ENCODE results near the gene SVBP. TPM values are rescaled to one million over a fixed set of nuclear protein-coding genes. Genes with fewer than 3 reads are reported as not detected.
"Not testable (repeated sequence)": the region's sequence is repeated elsewhere in the genome, so short reads cannot be mapped to it uniquely, and the experiment has no call there.

The SVBP gene
- total and polyA plus RNA-seq, 2 donors (not counting 3 experiments of a cell fraction or from before 2014, with no cell fraction given), result 18.1 to 24.1 TPM

- H3K27ac ChIP-seq (ENCODE audit: insufficient read depth, low read depth, low read length); H2AFZ ChIP-seq (ENCODE audit: low read depth, low read length); H4K20me1 ChIP-seq (replicated peaks; ENCODE audit: control insufficient read depth, extremely low read depth, insufficient read depth, low read length); DNase-seq (ENCODE audit: low read depth, low spot score); FAIRE-seq; intact Hi-C loops (cut with micrococcal nuclease); POLR2A ChIA-PET; H3K9me1 ChIP-seq (replicated peaks; ENCODE audit: control insufficient read depth, extremely low read depth, insufficient read depth, low read length); H3K36me3 ChIP-seq (ENCODE audit: control insufficient read depth in 2 of 2, extremely low read depth in 1 of 2, insufficient read depth in 2 of 2, low read length in 2 of 2); H3K4me3 ChIP-seq (replicated peaks in 1 of 3; ENCODE audit: insufficient read depth in 1 of 3, low read depth in 1 of 3, low read length in 3 of 3); H3K9ac ChIP-seq (replicated peaks; ENCODE audit: extremely low read depth, insufficient read depth, low read length); H3K4me2 ChIP-seq (ENCODE audit: insufficient read depth, low read length); H3K27me3 ChIP-seq (ENCODE audit: control insufficient read depth in 2 of 2, insufficient read depth in 2 of 2, low read length in 2 of 2); CTCF ChIA-PET; BruUV-seq (replicated peaks); H3K79me2 ChIP-seq (ENCODE audit: control insufficient read depth, insufficient read depth, low read length); dilution Hi-C loops (cut with MboI; ENCODE audit: extremely low pct_ligation_motif_present, low sequenced_read_pairs); H3K9me3 ChIP-seq (replicated peaks; ENCODE audit: control insufficient read depth, insufficient read depth, low read length): not testable (repeated sequence)
- H3K4me1 ChIP-seq (ENCODE audit: control insufficient read depth, extremely low read depth, insufficient read depth, low read length), result peaks cover 18% of the 10 kb centered on the region
Measured at GRCh38 chr1:42814815-42815214, 2.4 kb downstream of the SVBP start.

GRCh38 chr1:42807056-42807668 is 10.0 kb downstream of the SVBP start:
- BruUV-seq (replicated peaks), result no TSS peak
- CTCF ChIA-PET, result interaction anchor here (1.2 kb wide), 1 partner anchor 29 kb away, joined by 6 read pairs; no protein-coding TSS in a partner anchor
- no peak overlapping the region for H3K4me2 ChIP-seq (ENCODE audit: insufficient read depth, low read length)
- H4K20me1 ChIP-seq (replicated peaks; ENCODE audit: control insufficient read depth, extremely low read depth, insufficient read depth, low read length), result no peaks in the 10 kb centered on the region
- POLR2A ChIA-PET, result no interaction called here
- H3K27me3 ChIP-seq (ENCODE audit: control insufficient read depth in 2 of 2, insufficient read depth in 2 of 2, low read length in 2 of 2), result no peaks in the 10 kb centered on the region
- dilution Hi-C loops (cut with MboI; ENCODE audit: extremely low pct_ligation_motif_present, low sequenced_read_pairs), result no loop called here
- no peaks in the 10 kb centered on the region for H3K4me1 ChIP-seq (ENCODE audit: control insufficient read depth, extremely low read depth, insufficient read depth, low read length)
- H3K4me3 ChIP-seq (replicated peaks in 1 of 3; ENCODE audit: insufficient read depth in 1 of 3, low read depth in 1 of 3, low read length in 3 of 3), result no peak overlapping the region
- no peaks in the 10 kb centered on the region for H3K9me1 ChIP-seq (replicated peaks; ENCODE audit: control insufficient read depth, extremely low read depth, insufficient read depth, low read length)
- H3K9me3 ChIP-seq (replicated peaks; ENCODE audit: control insufficient read depth, insufficient read depth, low read length), result no peaks in the 10 kb centered on the region
- intact Hi-C loops (cut with micrococcal nuclease), result no loop called here
- H3K36me3 ChIP-seq (ENCODE audit: control insufficient read depth in 2 of 2, extremely low read depth in 1 of 2, insufficient read depth in 2 of 2, low read length in 2 of 2), result no peaks in the 10 kb centered on the region
- H2AFZ ChIP-seq (ENCODE audit: low read depth, low read length), result no peak overlapping the region
- TF ChIP-seq MAX (IDR thresholded peaks at IDR 0.05; ENCODE audit: insufficient read depth, insufficient read length) (no peak), POLR2A (IDR thresholded peaks at IDR 0.05; ENCODE audit: low read depth, low read length) (no peak), POLR2AphosphoS5 (IDR thresholded peaks at IDR 0.05; ENCODE audit: insufficient read depth, low read depth, low read length) (no peak), JUN (IDR thresholded peaks at IDR 0.05; ENCODE audit: borderline replicate concordance, insufficient read depth, insufficient read length, low read depth) (no peak), MYC (IDR thresholded peaks at IDR 0.05; ENCODE audit: low read depth, low read length) (no peak), GATA2 (IDR thresholded peaks at IDR 0.05; ENCODE audit: insufficient read depth, insufficient read length, low read depth, low read length) (no peak), EZH2 (IDR thresholded peaks at IDR 0.05; ENCODE audit: borderline replicate concordance, low read depth, low read length, severe bottlenecking) (no peak), FOS (IDR thresholded peaks at IDR 0.05; ENCODE audit: borderline replicate concordance, insufficient read depth, low read length) (no peak), CTCF (IDR thresholded peaks at IDR 0.05; ENCODE audit: extremely low read depth in 1 of 2, insufficient read depth in 1 of 2, low read depth in 1 of 2, low read length in 2 of 2) (no peak)
- H3K79me2 ChIP-seq (ENCODE audit: control insufficient read depth, insufficient read depth, low read length), result no peaks in the 10 kb centered on the region
- H3K27ac ChIP-seq (ENCODE audit: insufficient read depth, low read depth, low read length), result no peak overlapping the region
- no peak for FAIRE-seq
- no peak overlapping the region for H3K9ac ChIP-seq (replicated peaks; ENCODE audit: extremely low read depth, insufficient read depth, low read length)
- DNase-seq (ENCODE audit: low read depth, low spot score), result no peak
